A549 treated with RU486 at 1 μM for 4 hours (cell line): Measurements from ENCODE around the gene PHF12. TPM values are rescaled to one million over a fixed set of nuclear protein-coding genes. Genes with fewer than 3 reads are reported as not detected.

Source experiments
- total RNA-seq: library from RNA; stranded (reverse); fragments of 200-300 nt; extraction: Qiagen RNA extraction; gene quantifications from 5 replicates; pipeline ENCODE4 v1.2.3, GENCODE V29; 2022; ENCODE audit warnings: low read depth

The PHF12 gene
- total RNA-seq, result 29.2 to 40.1 TPM (median 35.2 TPM) in 5 replicates

GRCh38 chr17:28951428-28951990 is at the start of gene PHF12:
PHF12 (minus strand) TSS chr17:28951518; CDS start chr17:28950960, 558 bp downstream.

GRCh38 chr17:28902819-28903545 is 48.3 kb downstream of the PHF12 start, which contains the start of gene DHRS13:
DHRS13 (minus strand) TSS chr17:28903079; CDS start chr17:28902944, 135 bp downstream.

GRCh38 chr17:28896884-28897768 is 54.2 kb downstream of the PHF12 start, which contains the start of gene FLOT2:
FLOT2 (minus strand) TSS chr17:28897733; CDS start chr17:28897574, 159 bp downstream.

Other genes with a start within 250 kb of the PHF12 start
- gene PROCA1, start 239.6 kb downstream of the PHF12 start, total RNA-seq, result 1.2 to 2.3 TPM (median 1.5 TPM) in 5 replicates
- 220 to 279 TPM (median 265 TPM) in 5 replicates for gene RAB34, start 233.7 kb downstream of the PHF12 start, total RNA-seq
- 1,999 to 2,848 TPM (median 2,238 TPM) in 5 replicates for gene RPL23A, start 231.5 kb downstream of the PHF12 start, total RNA-seq
- gene TLCD1, start 225.3 kb downstream of the PHF12 start, total RNA-seq, result 36.2 to 53.8 TPM (median 48.3 TPM) in 5 replicates
- gene NEK8, start 222.7 kb downstream of the PHF12 start, total RNA-seq, result 3.8 to 4.7 TPM (median 4.5 TPM) in 5 replicates
- 51.5 to 88.4 TPM (median 76.8 TPM) in 5 replicates for gene TRAF4, start 207.5 kb downstream of the PHF12 start, total RNA-seq
- 19.0 to 23.3 TPM (median 21.9 TPM) in 5 replicates for gene FAM222B, start 108.7 kb downstream of the PHF12 start, total RNA-seq
- gene ERAL1, start 96.5 kb downstream of the PHF12 start, total RNA-seq, result 70.2 to 92.5 TPM (median 85.9 TPM) in 5 replicates
- gene FLOT2, start 53.8 kb downstream of the PHF12 start, total RNA-seq, result 67.2 to 83.8 TPM (median 77.4 TPM) in 5 replicates
- 4.2 to 5.6 TPM (median 5.4 TPM) in 5 replicates for gene DHRS13, start 48.4 kb downstream of the PHF12 start, total RNA-seq
- 0.05 TPM in 1 of 5 replicates, not detected in the others for gene SEZ6, start 54.5 kb upstream of the PHF12 start, total RNA-seq
- 0.19 to 0.35 TPM (median 0.24 TPM) in 4 of 5 replicates, not detected in the other for gene PIPOX, start 91.6 kb upstream of the PHF12 start, total RNA-seq
- gene MYO18A, start 228.9 kb upstream of the PHF12 start, total RNA-seq, result 25.4 to 34.5 TPM (median 28.3 TPM) in 5 replicates